ENCODE data around the gene RHOT2.

RHOT2 gene

DNA sequence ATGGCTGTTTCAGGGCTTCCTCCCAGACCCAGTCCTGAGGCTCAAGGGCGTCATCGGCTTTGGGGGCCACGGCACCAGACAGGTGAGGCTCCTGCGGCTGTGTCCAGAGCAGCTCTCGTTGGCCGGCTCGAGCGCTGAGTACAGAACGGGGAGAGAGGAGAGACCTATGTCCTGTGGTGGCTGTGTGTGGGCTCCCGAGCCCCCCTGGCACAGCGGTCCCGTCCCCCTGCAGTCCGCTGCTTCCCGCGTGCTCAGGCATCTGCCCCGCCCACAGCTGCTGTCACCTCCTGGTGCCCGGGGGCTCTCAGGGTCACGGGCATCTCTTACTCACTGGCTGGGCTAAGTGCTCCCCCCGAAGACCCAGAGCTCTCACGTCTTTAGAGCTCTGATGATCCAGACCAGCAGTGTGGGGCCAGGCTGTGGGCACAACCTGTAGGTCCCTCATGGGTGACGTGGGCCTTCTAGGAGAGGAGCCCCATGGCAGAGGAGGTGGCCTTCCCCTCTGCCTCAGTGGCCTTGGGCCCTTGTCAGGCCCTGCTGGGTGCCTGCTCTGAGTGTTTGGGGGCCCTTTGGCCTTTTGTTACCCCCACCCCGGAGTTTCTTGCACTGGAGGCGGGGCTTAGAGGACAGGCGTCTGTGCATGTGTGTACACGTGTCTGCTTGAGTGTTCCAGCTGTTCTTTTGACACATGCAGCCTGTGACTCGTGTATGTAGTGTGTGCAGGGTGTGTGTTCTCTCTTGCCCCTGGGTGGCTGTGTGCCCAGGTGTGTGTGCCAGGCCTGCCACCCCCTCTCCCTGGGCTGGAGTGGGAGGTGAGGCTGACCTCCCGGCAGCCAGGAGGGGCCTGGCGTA is 15.3 kb upstream of the RHOT2 start:
- DNase-seq, result no peak
- Histone ChIP-seq H3K4me3 (no peak overlapping the region), H3K9me3 (no peaks in the 10 kb centered on the region), H3K27ac (no peak overlapping the region), H3K27me3 (no peaks in the 10 kb centered on the region), H3K36me3 (peaks cover 0 to 66% (median 7%) of the 10 kb centered on the region in 3 donors), H3K4me1 (peaks cover 7 to 24% (median 19%) of the 10 kb centered on the region in 4 donors)
- TF ChIP-seq, protein P1, sequence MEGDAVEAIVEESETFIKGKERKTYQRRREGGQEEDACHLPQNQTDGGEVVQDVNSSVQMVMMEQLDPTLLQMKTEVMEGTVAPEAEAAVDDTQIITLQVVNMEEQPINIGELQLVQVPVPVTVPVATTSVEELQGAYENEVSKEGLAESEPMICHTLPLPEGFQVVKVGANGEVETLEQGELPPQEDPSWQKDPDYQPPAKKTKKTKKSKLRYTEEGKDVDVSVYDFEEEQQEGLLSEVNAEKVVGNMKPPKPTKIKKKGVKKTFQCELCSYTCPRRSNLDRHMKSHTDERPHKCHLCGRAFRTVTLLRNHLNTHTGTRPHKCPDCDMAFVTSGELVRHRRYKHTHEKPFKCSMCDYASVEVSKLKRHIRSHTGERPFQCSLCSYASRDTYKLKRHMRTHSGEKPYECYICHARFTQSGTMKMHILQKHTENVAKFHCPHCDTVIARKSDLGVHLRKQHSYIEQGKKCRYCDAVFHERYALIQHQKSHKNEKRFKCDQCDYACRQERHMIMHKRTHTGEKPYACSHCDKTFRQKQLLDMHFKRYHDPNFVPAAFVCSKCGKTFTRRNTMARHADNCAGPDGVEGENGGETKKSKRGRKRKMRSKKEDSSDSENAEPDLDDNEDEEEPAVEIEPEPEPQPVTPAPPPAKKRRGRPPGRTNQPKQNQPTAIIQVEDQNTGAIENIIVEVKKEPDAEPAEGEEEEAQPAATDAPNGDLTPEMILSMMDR (IDR thresholded peaks at IDR 0.05), result no peak
- intact Hi-C loops (cut with DNase I; ENCODE audit: low total_unique reads), result no loop called here

DNA sequence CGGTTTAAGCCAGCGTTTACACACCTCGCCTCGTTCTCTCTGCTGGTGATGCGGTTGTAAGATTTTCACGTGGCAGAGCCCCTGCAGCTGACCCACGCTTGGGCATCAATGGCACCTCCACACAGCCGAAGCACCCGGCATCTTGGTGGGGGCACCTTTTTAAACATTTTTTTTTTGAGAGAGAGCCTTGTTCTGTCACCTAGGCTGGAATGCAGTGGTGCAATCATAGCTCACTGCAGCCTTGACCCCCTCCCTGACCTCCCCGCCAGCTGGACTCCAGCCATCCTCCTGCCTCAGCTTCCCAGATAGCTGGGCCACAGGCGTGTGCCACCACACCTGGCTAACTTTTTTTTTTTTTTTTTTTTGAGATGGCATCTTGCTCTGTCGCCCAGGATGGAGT is 13.9 kb upstream of the RHOT2 start:
- H3K36me3 ChIP-seq, result peaks cover 0 to 80% (median 12%) of the 10 kb centered on the region in 3 donors
- no peaks in the 10 kb centered on the region for H3K27me3 ChIP-seq
- DNase-seq, result no peak
- intact Hi-C loops (cut with DNase I; ENCODE audit: low total_unique reads), result no loop called here
- no peak overlapping the region for H3K27ac ChIP-seq
- peaks cover 0 to 14% (median 9%) of the 10 kb centered on the region in 4 donors for H3K4me1 ChIP-seq
- TF ChIP-seq, protein P1 (IDR thresholded peaks at IDR 0.05), result no peak
- H3K9me3 ChIP-seq, result no peaks in the 10 kb centered on the region
- H3K4me3 ChIP-seq, result no peak overlapping the region

DNA sequence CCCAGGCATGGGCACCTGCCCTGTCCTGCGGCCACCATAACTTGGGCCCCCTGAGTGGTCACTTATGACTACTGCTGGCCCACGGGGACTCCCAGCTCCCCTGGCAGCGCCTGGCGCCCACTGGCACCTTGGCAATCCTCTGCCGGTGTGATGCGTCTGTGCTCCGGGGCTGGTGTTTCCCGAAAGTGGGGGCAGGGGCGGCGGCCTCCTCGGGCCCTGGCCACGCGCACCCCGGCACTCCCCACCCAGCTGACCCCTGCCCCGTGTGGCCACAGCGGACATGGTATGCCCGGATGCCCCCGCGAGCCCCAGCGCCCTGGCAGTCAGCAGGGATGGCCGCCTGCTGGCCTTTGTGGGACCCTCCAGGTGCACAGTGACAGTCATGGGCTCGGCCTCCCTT is 10.4 kb upstream of the RHOT2 start:
- peaks cover 0 to 71% (median 5%) of the 10 kb centered on the region in 3 donors for H3K36me3 ChIP-seq
- no peaks in the 10 kb centered on the region for H3K27me3 ChIP-seq
- no peaks in the 10 kb centered on the region for H3K9me3 ChIP-seq
- intact Hi-C loops (cut with DNase I; ENCODE audit: low total_unique reads), result loop anchor here (5.0 kb wide), 1 partner anchor 80 kb away; no protein-coding TSS in a partner anchor
- peaks cover 0 to 15% (median 13%) of the 10 kb centered on the region in 4 donors for H3K4me1 ChIP-seq
- TF ChIP-seq, protein P1 (IDR thresholded peaks at IDR 0.05), result no peak
- no peak for DNase-seq
- no peak overlapping the region for H3K4me3 ChIP-seq
- no peak overlapping the region for H3K27ac ChIP-seq

DNA sequence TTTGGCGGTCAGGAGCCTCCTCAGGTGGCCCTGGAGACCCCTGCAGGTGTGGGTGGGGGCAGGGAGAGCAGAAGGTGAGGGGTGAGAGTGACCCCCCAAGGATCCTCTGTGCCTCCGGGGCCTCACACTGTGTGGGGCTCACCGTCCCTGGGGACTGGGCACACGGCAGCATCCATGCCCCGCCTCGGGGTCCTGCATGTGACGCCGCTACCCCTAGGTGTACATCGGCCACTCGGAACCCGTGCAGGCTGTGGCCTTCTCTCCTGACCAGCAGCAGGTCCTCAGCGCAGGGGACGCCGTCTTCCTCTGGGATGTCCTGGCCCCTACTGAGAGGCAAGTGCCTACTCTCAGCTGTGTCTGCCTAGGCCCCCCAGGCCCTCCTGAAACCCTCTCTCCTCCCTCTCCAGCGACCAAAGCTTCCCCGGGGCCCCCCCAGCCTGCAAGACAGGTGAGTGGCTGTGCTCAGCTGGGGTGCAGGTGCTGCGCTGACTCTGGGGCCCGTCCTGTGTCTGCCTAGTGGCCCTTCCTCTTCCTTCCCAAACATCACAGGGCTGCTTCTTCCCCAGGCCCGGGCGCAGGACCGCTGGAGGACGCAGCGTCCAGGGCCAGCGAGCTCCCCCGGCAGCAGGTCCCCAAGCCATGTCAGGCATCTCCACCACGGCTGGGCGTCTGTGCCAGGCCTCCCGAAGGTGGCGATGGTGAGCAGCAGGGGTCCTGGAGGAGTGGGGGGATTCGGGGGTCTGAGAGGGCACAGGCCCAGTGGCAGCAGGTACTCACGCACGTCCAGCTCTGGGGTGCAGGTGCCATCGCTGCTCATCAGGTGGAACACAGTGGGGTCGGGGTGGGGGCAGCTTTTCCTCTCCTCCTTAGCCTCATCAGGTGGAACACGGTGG is 9.0 kb upstream of the RHOT2 start:
- no peaks in the 10 kb centered on the region for H3K27me3 ChIP-seq
- peaks cover 0 to 61% (median 5%) of the 10 kb centered on the region in 3 donors for H3K36me3 ChIP-seq
- H3K4me3 ChIP-seq, result no peak overlapping the region
- TF ChIP-seq, protein P1 (IDR thresholded peaks at IDR 0.05), result no peak
- no peaks in the 10 kb centered on the region for H3K9me3 ChIP-seq
- H3K4me1 ChIP-seq, result peaks cover 0 to 15% (median 13%) of the 10 kb centered on the region in 4 donors
- intact Hi-C loops (cut with DNase I; ENCODE audit: low total_unique reads), result loop anchor here (5.0 kb wide), 1 partner anchor 82 kb away; no protein-coding TSS in a partner anchor
- DNase-seq, result no peak
- no peak overlapping the region for H3K27ac ChIP-seq

DNA sequence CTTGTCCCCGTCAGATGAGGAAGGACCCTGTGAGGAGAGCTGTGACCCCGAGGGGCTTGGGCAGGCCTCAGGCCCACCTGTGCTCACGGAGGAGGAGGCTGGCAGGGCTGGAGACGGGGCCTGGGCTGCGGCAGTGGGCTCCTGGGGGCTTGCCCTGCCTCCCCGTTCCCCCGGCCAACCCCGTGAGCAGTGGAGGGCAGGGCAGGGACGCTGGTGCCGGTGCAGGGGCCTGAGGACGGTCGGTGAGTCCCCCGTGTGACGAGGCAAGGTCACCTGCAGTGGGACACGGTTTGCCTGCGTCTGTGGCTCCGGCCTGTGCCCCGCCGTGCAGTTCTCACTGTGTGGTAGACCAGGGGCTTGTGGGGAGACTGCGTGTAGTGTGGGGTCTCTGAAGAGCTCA is 8.3 kb upstream of the RHOT2 start:
- intact Hi-C loops (cut with DNase I; ENCODE audit: low total_unique reads), result loop anchor here (5.0 kb wide), 1 partner anchor 82 kb away; no protein-coding TSS in a partner anchor
- DNase-seq, result no peak
- H3K36me3 ChIP-seq, result peaks cover 0 to 56% (median 5%) of the 10 kb centered on the region in 3 donors
- peaks cover 0 to 15% (median 13%) of the 10 kb centered on the region in 4 donors for H3K4me1 ChIP-seq
- no peak overlapping the region for H3K27ac ChIP-seq
- H3K9me3 ChIP-seq, result no peaks in the 10 kb centered on the region
- no peaks in the 10 kb centered on the region for H3K27me3 ChIP-seq
- TF ChIP-seq, protein P1 (IDR thresholded peaks at IDR 0.05), result no peak
- H3K4me3 ChIP-seq, result no peak overlapping the region
